Pons (tissue), 1 donor: ENCODE results near the gene CHAC1.
A peak's percentile ranks its signal among the peaks of the same experiment; 100 is the strongest.
"Not testable (repeated sequence)": the region's sequence is repeated elsewhere in the genome, so short reads cannot be mapped to it uniquely, and the experiment has no call there.

ENCODE experiments used
- DNase-seq: peaks from one replicate; pipeline ENCODE4 v3.0.0-alpha.2; 2016; ENCODE audit warnings: low spot score

CHAC1 gene

DNA sequence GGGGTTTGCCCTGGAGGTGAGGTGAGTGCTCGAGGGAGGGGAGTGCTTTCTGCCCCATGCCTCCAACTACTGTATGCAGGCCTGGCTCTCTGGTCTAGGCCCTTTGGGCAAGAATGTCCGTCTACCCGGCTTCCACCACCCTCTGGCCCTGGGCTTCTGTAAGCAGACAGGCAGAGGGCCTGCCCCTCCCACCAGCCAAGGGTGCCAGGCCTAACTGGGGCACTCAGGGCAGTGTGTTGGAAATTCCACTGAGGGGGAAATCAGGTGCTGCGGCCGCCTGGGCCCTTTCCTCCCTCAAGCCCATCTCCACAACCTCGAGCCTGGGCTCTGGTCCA lies 14.8 kb upstream of the CHAC1 start:
- DNase-seq, result no peak

DNA sequence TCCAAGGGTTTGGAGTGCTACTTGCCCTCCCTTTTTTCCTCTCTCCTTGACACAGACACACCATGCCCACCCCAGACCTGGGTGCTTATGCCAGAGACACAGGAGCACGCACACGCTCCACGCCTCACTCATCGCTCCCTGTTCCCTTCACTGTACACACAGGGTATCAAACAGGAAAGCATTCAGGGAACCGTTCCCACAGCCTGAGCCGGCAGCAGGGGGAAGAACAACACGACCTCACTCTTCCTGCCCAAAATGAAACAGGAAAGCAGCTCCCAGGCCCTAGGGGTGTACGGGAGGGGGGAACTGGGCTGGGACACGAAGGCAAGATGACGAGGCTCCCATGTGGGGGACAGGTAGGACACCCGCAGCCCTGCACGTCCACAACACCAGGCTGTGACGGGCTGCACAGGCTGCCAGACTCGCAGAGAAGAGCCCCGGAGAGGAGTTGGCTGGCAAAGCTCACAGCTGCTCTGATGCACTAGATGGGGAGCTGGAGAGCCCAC lies 12.9 kb upstream of the CHAC1 start:
- DNase-seq, result no peak

DNA sequence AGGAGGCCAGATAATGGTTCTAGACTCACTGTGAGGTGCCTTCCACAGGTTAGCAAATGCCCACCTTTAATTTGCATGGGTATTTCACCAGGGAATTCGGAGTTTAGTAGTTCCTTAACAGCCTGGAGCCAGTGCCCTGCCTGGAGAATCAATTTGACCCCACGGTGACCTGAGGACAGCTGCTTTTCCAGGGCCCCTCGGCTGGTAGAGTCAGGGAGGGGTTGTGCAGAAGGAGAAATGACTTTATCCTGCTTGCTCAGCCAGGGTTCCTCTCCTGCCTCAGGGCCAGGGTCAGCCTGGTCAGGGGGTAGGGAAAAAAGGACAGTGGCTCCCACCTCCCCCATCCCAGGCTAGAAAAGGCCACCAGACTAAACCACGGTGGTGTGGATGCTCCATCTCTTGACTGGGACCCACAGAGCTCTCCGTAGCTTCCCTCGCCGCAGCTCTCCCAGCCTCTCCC lies 12.2 kb upstream of the CHAC1 start:
- DNase-seq, result no peak

DNA sequence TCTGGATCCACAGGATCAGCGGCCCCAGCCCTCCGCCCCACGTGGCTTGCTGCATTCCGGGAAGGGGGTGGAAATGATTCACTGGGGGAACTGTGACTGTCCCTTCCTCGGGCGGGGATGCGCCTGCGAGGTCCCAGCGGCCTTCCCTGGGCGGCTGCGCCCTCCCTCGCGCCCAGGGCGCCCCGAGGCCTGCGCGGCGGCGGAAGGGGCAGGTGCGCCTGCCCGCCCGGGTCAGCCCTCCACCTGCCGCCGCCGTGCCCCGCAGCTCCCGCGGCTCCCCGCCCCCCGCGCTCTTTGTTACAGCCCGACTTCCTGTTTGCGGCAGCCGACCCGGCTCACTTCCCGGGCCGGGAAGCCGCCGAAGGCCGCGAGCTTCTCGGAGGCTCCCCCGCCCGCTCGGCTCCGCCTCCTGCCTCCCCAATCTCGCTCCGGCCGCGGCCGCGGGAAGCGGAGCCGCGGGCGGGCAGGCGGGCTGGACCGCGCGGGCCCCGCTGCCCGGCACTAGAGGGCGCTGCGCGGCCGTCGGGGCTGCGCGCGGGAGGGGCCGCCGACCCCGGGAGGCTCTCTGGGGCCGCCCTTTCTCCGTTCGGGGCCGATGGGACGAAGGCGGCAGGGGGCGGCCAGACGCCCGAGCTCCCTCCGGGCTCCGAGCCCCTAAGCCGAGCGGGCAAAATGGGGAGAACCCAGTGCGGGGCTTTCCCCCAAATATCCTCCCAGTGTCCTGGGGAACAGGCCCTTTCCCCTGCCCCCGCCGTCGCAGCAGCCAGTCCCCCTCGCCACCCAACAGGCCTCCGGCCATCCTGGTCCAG lies 11.5 kb upstream of the CHAC1 start:
- DNase-seq, result peak; percentile 32

DNA sequence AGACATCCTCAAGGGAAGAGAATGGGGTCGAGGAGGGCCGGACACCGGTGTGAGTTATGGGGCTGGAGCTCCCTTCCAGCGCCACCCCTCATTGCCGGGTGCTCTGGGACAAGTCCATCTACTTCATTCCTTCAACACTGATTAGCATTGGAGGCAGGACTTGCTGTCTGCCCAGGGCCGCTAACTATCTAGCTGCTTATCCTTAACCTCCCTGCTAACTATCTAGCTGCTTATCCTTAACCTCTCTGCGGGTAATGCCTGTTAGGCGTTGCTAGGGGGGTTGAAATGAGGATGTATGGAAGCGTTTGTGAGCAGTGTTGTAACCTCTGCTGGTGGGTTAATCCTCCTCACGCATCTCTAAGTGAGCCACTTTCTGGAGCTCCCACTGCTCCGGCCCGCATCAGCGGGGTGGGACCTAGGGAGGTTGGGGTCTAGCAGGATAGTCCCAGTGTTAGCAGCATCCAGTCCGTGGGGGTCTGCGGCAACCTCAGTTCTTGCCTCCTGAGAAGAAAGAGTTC lies 10.9 kb upstream of the CHAC1 start:
- no peak for DNase-seq

DNA sequence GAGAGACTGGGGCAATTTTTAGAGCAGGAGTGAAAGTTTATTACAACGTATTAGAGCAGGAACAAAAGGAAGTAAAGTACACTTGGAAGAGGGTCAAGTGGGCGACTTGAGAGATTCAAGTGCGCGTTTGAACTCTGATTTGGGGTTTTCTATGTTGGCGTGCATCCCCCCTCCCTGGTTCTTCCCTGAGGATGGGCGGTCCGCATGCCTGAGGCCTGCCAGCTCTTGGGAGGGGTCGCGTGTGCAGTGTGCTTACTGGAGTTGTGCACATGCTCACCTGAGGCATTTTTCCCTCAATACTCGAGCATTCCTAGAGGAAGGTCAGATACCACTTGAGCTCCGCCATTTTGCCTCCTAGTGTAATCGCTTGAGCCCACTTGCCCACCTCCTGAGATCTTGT lies 10.4 kb upstream of the CHAC1 start:
- no peak for DNase-seq

DNA sequence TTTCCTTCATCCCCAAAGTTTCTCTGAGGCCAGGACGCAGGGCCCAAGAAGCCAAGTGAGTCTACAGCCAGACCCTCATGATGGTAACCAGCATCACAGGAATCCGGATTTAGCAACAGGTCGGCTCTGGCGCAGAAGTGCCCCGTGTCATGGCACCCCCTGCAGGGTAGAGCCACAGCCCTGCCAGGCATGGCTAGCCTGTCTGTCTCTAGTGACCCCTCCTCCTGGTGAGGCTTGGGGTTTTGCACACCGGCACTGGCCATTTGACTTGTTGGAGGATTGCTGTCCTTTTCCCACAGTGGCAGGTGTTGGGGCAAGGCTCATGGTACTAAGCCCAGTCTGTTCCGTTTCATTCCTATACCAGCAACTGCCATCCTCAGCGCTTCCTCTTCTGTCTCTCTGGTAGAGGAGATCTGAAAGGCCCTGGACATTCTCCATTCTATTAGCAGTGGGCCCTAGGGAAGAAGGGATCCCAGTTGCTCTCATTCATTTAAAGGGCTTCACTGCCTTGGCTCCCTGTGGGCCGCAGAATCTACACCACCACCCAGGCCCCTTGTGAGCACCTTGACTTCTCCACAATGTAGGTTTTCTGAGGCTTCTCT lies 9.4 kb upstream of the CHAC1 start:
- no peak for DNase-seq

DNA sequence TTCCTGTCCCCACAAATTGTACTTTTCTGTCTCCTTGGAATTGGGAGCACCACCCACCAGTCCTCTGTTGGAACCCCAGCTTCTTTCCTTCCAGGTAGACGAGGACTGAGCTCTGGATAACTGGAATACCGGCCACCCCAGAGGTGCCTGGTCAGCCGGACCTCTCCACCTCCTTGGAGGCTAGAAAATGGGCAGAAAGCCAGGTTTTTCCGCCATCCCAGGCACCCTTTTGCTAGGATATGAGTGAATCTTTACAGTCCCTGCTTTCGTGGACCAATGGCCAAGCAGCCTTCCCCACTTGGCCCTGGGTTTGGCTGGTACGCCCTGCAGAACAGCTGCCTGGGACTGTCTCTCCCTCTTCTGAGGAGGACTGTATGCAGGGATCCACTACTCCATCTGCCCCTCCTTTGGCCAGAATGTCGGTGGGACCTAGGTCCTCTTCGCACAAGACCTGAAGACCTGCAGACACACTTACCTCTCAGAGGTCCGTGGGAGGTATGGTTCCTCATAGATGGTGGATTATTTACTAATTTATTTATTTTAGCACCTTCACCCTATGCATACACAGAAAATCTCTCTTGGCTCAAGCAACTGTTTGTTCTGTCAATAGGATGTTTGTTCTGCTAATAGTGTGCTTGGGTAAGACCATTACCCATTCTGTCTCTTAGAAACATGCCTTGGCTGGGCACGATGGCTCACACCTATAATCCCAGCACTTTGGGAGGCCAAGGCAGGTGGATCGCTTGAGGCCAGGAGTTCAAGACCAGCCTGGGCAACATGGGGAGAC lies 8.6 kb upstream of the CHAC1 start:
- DNase-seq, result no peak

DNA sequence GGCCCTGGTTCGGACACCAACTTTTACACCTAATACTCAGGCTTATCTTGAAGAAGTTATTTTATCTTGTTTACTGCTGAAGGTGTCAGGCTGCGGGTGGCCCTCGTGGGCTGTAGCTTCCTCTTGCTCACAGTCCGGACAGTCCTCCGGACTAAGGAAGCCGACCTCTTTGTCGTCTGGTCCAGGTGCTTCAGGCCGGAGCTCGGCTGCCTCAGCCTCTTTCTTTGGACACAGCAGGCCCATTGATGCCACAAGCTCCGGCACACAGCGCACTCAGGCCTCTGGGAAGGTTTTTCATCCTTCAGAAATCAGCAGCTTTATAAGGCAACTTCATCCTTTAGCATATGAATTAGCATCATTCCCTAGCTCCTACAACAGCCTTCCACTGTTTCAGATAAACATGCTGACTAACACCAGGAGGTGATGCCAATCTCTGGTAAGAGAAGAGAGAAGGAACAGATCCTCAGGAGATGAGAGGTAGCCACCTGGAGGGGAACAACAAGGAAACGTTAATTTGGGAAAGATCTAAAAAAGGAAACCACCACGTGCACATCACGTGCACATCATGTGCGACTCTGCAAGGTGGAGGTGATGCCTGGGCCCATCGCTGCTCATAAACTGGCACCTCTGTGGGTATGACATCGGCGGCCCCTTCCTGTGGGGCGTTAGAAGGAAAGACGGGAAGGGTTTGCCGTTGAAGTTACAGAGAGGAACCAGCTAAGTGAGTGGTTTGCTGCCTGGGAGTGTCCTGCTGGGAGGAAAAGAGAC lies 4.4 kb upstream of the CHAC1 start:
- DNase-seq, result no peak

DNA sequence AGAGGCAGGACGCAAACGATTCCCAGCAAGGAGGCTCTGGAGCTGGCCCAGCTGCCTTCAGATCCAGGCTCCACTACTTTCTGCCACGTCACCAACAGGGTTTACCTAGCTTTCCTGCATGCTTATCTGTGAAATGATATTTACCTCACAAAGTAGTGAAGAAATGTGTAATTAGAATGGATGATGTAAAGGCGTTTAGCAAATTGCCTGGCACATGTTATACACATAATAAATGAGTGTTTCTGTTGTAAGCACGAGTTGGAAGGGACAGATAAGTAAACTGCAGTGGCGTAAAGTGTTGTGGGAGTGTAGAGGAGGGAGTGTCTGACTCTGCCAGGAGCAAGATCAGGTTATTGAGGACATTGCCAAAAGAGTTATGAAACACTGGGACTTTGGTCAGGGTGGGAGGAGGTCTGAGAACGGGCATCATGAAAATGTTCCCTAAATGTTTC lies 3.5 kb upstream of the CHAC1 start:
- DNase-seq, result no peak

DNA sequence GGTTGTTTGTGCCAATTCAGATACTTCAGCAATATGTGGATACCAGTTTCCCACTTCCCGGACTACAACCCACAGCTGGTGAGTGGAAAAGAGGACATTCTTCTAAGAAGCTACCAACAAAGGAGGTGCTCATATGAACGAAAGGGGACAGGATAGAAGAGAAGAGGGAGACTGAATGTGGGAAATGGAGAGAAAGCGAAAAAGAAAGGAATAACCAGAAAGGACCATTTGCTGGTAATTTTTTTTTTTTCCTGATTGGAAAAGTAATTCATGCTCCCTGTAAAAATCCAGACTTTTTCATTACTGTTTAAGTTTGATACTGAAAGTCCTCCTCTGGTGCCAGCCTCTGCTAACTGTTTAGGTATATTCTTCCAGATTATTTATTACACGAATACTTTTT lies 1.5 kb upstream of the CHAC1 start:
- no peak for DNase-seq

DNA sequence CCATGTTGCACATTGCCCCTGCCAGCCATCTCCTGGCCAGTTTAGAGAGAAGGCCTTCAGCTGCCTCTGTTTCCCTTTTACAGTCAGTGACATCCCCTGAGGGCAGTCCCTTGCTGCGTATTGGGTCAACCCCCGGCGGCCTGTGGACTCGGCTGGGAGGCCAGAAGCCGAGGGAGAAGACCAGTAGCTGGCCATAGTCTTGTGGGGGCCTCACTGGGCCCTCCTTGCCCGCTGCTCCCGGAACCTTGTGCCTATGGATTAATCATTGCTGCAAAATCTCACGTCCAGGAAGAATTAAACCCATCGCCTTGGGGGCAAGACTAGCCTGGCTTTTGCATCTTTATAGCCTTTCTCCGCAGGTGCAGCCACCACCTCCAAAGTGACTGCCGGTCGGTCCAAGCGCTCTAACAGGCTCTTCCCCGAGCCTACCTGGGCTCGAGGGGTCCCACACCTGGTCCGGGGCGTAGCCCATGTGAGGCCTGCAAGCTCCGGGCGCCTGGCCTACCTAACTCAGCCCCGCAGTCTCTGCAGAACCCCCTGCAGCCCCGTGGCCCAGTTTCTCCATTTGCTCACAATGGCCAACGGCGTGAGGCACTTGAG lies 870 bp upstream of the CHAC1 start:
- DNase-seq, result no peak

DNA sequence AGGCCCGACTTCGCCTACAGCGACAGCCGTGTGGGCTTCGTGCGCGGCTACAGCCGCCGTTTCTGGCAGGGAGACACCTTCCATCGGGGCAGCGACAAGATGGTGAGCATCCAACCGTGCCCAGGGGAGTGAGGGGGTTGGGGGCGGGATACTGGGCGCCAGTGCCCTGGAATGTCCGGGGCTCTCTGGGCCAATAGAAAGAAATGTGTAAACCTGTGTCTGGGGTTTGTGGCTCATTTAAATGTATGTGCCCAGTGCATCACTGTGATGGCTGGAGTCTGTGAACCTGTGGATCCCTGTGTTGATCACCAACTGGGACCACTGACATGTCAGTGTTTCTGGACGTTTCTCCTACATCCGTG lies 423 bp downstream of the CHAC1 start:
- DNase-seq, result no peak

DNA sequence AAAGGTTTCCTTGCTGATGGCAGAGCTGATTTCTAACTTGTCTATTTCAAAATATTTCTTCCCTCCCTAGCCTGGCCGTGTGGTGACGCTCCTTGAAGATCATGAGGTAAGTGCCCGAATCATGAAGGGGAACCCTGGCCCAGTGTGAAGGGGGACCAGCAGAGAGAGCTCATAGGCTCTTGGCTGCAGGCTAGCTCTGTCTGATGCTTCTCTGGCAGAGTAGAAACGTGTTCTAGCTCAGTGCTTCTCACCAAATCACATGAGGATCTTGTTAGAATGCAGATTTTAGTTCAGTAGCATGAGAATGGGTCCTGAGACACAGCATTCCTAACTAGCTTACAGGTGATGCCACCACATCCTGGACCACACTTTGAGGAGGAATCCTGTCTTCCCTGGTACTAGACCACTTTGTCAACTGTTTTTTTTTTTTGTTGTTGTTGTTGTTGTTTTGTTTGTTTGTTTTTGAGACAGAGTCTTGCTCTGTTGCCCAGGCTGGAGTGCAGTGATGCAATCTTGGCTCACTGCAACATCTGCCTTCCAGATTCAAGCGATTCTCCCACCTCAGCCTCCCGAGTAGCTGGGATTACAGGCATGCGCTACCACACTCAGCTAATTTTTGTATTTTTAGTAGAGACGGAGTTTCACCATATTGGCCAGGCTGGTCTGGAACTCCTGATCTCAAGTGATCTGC lies 1.0 kb downstream of the CHAC1 start:
- DNase-seq, result not testable (repeated sequence)

DNA sequence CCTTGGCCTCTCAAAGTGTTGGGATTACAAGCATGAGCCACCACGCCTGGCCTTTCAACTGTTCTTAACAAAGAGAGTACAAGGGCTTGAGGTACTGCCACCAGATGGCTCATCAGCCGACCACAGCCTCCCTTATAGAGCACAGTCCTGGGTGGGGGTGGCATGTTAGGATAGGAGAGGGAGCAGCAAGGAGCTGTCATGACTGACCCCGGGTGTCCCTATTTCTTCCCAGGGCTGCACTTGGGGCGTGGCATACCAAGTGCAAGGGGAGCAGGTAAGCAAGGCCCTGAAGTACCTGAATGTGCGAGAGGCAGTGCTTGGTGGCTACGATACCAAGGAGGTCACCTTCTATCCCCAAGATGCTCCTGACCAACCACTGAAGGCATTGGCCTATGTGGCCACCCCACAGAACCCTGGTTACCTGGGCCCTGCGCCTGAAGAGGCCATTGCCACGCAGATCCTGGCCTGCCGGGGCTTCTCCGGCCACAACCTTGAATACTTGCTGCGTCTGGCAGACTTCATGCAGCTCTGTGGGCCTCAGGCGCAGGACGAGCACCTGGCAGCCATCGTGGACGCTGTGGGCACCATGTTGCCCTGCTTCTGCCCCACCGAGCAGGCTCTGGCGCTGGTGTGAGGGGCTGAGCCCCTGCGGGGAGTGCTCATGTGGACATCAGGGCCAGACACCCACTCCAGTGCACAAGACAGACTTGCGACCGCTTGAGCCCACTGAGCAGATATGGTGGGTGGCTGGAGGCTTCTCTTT lies 2.1 kb downstream of the CHAC1 start:
- DNase-seq, result no peak

DNA sequence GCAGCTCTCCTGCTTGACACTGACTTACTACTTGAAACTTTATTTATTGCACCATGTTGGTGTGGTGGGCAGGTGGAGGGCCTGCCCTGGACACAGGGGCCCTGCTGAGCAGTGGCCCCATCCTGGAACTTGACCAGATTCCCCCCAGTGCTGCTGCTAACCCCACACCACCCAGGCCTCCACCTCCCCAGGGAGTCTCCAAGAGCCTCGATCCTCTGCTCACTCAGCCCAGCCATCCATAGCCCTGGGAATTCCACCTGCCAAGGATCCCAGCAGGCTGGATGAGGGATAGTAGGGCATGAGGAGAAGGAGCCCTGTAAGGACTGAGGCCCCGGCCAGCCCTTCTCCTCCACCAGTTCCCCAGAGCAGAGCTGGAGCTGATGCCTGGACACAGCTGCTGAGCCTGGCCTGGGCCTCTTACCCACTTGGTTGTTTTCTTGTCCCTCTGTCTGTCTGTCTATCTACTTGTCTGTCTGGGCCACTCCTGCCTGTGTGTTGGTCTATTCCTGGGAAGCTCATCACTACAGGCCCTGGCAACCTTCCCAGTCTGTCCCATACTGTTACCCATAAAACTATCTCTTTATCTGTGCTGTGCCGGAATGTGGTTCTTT lies 2.8 kb downstream of the CHAC1 start:
- DNase-seq, result no peak

DNA sequence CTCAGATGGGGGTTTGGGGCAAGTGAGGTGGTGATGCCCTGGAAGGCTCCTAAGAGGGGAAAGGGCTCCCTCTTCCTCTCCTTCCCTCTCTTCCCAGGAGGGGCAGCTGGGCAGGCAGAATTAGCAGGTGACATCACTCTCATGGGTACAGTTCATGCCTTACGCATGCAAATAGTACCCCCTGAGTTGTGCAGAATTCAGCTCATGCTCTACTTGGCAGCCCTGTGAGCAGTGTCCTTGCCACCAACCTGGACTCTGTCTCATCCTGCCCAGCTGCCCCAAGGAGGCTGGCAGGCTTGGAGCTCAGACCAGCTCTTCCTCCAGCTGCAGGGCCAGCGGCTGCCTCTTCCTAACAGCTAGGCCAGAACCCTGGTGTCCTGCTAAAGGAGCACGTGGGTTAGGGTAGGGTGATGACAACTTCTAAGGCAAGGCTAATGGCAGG lies 3.3 kb downstream of the CHAC1 start:
- no peak for DNase-seq

DNA sequence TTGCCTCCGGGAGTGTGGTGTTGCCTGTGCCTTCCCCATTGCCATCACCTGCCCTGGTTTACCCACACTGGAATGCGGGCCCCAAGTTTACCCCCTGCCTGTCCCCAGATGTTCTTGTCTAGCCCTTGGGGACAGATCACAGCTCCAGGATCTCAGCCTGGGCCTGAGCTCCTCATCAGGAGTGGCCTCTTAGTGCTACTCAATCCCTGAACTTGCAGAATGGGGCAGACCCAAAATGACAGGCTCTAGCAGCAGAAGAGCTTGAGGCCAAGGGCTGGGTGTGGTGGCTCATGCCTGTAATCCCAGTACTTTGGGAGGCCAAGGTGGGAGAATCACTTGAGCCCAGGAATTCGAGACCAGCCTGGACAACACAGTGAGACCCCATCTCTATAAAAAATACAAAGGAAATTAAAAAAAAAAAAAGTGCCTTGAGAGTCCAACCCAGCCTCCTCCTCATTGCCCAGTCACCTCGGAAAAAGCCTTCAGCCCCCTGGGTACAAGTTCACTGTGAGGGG lies 3.8 kb downstream of the CHAC1 start:
- no peak for DNase-seq

DNA sequence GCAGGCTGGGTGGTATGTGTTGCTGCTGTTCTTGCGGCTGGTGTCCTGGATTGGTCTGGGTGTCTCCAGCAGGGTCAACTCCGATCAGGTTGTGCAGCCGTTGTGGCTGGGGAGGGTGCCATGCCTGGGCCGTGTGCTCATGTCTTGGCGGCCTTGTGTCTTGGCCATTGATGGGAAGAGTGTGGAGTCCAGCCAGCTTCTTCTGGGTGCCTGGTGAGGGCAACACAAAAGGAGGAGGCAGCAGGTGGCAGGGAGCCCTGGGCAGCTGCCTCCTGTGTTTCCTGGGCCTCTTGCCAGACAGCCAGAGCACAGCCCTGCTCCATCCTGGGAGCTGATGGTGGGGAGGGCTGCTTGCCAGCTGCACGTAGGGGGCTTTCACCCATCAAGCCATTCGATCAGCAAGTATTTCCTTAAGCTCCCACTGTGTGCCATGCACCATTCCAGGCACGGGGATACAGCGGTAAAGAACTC lies 4.3 kb downstream of the CHAC1 start:
- DNase-seq, result peak; percentile 60
